ENCODE data around the gene ZNF638.

DNA sequence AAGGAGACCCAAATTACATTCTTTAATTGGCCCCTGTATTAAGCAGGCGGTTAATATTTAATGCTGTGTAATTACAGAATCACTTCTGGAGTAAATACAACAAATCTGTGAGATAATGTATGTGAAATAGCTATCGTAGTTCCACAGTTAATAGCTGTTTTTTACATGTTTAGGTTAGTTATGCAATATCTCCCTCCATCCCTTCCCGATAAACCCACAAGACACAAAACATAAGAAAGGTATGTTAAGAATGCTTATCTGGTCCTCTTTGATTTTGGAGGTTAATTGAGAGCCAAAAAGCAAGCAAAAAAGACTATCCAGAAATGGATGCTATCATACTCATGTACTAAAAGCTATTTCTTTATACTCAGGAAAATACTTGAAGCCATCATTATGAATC, 49.1 kb downstream of the ZNF638 start:
- TF ChIP-seq, protein P1, sequence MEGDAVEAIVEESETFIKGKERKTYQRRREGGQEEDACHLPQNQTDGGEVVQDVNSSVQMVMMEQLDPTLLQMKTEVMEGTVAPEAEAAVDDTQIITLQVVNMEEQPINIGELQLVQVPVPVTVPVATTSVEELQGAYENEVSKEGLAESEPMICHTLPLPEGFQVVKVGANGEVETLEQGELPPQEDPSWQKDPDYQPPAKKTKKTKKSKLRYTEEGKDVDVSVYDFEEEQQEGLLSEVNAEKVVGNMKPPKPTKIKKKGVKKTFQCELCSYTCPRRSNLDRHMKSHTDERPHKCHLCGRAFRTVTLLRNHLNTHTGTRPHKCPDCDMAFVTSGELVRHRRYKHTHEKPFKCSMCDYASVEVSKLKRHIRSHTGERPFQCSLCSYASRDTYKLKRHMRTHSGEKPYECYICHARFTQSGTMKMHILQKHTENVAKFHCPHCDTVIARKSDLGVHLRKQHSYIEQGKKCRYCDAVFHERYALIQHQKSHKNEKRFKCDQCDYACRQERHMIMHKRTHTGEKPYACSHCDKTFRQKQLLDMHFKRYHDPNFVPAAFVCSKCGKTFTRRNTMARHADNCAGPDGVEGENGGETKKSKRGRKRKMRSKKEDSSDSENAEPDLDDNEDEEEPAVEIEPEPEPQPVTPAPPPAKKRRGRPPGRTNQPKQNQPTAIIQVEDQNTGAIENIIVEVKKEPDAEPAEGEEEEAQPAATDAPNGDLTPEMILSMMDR (IDR thresholded peaks at IDR 0.05 in 2 of 3, conservative IDR thresholded peaks at IDR 0.05 in 1 of 3; ENCODE audit: control insufficient read depth in 2 of 3, extremely low read depth in 1 of 3, insufficient read depth in 1 of 3, low read depth in 3 of 3, low read length in 3 of 3) = no peak
- TF ChIP-seq POLR2A (IDR thresholded peaks at IDR 0.05; ENCODE audit: low read depth, low read length) (no peak), SP1 (IDR thresholded peaks at IDR 0.05; ENCODE audit: low read depth, low read length) (no peak), POLR2AphosphoS5 (IDR thresholded peaks at IDR 0.05; ENCODE audit: low read length) (no peak), CEBPB (IDR thresholded peaks at IDR 0.05; ENCODE audit: borderline replicate concordance in 1 of 2, low read depth in 2 of 2, low read length in 2 of 2) (no peak), RFX5 (IDR thresholded peaks at IDR 0.05; ENCODE audit: low read depth, low read length) (no peak), CREB1 (IDR thresholded peaks at IDR 0.05; ENCODE audit: low read depth) (no peak)
- TF ChIP-seq, protein P2, sequence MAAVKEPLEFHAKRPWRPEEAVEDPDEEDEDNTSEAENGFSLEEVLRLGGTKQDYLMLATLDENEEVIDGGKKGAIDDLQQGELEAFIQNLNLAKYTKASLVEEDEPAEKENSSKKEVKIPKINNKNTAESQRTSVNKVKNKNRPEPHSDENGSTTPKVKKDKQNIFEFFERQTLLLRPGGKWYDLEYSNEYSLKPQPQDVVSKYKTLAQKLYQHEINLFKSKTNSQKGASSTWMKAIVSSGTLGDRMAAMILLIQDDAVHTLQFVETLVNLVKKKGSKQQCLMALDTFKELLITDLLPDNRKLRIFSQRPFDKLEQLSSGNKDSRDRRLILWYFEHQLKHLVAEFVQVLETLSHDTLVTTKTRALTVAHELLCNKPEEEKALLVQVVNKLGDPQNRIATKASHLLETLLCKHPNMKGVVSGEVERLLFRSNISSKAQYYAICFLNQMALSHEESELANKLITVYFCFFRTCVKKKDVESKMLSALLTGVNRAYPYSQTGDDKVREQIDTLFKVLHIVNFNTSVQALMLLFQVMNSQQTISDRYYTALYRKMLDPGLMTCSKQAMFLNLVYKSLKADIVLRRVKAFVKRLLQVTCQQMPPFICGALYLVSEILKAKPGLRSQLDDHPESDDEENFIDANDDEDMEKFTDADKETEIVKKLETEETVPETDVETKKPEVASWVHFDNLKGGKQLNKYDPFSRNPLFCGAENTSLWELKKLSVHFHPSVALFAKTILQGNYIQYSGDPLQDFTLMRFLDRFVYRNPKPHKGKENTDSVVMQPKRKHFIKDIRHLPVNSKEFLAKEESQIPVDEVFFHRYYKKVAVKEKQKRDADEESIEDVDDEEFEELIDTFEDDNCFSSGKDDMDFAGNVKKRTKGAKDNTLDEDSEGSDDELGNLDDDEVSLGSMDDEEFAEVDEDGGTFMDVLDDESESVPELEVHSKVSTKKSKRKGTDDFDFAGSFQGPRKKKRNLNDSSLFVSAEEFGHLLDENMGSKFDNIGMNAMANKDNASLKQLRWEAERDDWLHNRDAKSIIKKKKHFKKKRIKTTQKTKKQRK (IDR thresholded peaks at IDR 0.05; ENCODE audit: low read depth, low read length) = no peak

Measured in GM12878 (cell line).